SK-N-MC (cell line): Measurements from ENCODE around the gene BNIP3.
"Not testable (repeated sequence)": the region's sequence is repeated elsewhere in the genome, so short reads cannot be mapped to it uniquely, and the experiment has no call there.

ENCODE experiments used
- DNase-seq: peaks from one replicate; pipeline ENCODE4 v3.0.0-alpha.2; 2011; ENCODE audit warnings: low read depth, low spot score
- H3K27ac ChIP-seq: fragments of 200-600 bp; sonication (generic); 2 replicates; pipeline ENCODE4 v1.5.1; 2016; ENCODE audit warnings: mixed run types
- H3K36me3 ChIP-seq: fragments of 200-600 bp; sonication (generic); 2 replicates; pipeline ENCODE4 v1.6.1; 2017; ENCODE audit warnings: antibody characterized with exemption, low read length, mixed read lengths; ENCODE audit not compliant: insufficient read depth
- H3K4me3 ChIP-seq: fragments of 200-600 bp; sonication (generic); 2 replicates; pipeline ENCODE4 v1.5.1; 2016
- H3K9ac ChIP-seq: fragments of 200-600 bp; sonication (generic); 2 replicates; pipeline ENCODE4 v1.8.0; 2017; ENCODE audit warnings: mixed run types, mixed read lengths; ENCODE audit not compliant: insufficient read length
- H3K9me3 ChIP-seq: fragments of 200-600 bp; sonication (generic); 2 replicates; pipeline ENCODE4 v1.6.1; 2017; ENCODE audit warnings: low read depth, mild to moderate bottlenecking, antibody characterized with exemption, low read length, moderate library complexity, mixed read lengths
- EZH2 ChIP-seq: fragments of 200-600 bp; sonication (generic); IDR thresholded peaks from one replicate; pipeline ENCODE4 v1.6.1; 2017; ENCODE audit warnings: antibody characterized with exemption
- FOXP2 ChIP-seq: optimal IDR thresholded peaks from 2 replicates; pipeline ENCODE3; 2011; ENCODE audit warnings: mild to moderate bottlenecking, moderate library complexity; ENCODE audit not compliant: insufficient read depth; ENCODE audit errors: extremely low read length, control extremely low read depth
- POLR2AphosphoS5 ChIP-seq: IDR thresholded peaks from 2 replicates; pipeline ENCODE4 v1.6.1; 2012; ENCODE audit warnings: mild to moderate bottlenecking, low read depth, low read length, borderline replicate concordance

BNIP3 gene

DNA sequence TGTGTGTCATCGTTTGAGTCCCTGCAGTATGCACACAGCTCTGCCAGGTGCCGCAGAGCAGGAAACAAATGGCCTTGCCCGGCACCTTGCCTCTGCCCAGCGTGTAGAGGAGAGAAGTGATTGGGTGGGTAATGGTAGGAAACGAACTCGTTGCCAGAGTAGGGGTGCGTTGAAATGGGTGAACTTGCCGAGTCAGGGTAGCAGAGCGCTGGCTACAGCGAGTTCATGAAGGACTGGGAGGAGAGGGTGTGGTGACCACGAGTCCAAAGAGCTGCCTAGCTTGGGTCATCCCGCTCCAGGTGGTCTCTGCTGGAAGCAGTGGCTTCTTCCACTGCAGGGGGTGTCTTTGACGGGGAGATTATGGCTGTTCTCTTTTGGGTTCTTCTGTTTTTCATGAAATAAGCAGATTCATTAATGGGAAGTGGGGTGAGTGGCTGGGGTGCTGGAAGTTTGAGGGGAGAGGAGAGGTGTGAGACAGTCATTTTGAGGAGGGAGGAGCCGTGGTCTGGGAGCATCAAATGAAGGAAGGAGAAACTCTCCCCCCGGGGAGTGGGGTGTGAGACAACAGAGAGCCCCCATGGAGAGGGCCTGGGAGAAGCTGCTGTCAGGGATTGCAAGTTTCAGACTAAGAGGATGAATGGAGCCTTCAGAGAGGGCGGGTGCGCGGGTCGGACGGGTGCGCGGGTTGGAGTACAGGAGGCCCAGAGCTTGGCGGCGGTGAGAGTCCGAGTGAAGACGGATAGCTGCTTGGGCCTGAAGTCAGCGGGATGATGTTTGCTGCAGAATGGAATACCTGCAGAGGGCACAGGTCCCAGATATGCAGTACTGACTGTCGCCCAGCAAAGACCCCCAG is 54.8 kb downstream of the BNIP3 start:
- no peaks in the 10 kb centered on the region for H3K36me3 ChIP-seq
- DNase-seq, result no peak
- 0 out of 2 replicates have a peak, but pooled peaks cover 3% of the 10 kb centered on the region for H3K9me3 ChIP-seq
- TF ChIP-seq EZH2, result no peak
- no peak overlapping the region for H3K4me3 ChIP-seq
- H3K27ac ChIP-seq, result no peak overlapping the region
- no peak overlapping the region for H3K9ac ChIP-seq

DNA sequence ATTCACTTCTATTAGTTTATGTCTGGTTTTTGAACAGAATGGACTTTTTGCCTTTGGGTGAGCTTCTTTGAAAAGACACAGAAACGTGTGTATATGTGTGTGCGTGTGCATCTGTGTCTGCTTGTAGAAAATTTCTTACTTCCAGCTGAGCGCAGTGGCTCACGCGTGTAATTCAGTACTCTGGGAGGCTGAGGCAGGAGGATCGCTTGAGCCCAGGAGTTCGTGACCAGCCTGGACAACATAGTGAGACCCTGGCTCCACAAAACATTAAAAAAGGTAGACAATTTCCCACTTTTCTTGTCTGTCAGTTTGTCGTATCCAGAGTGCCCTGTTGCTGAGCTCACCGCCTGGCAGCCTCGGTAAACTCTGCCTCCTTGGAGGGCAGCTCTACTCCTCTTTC is 55.5 kb downstream of the BNIP3 start:
- TF ChIP-seq EZH2, result no peak
- DNase-seq, result no peak
- no peak overlapping the region for H3K9ac ChIP-seq
- no peak overlapping the region for H3K4me3 ChIP-seq
- 0 out of 2 replicates have a peak, but pooled peaks cover 3% of the 10 kb centered on the region for H3K9me3 ChIP-seq
- H3K27ac ChIP-seq, result no peak overlapping the region
- no peaks in the 10 kb centered on the region for H3K36me3 ChIP-seq

DNA sequence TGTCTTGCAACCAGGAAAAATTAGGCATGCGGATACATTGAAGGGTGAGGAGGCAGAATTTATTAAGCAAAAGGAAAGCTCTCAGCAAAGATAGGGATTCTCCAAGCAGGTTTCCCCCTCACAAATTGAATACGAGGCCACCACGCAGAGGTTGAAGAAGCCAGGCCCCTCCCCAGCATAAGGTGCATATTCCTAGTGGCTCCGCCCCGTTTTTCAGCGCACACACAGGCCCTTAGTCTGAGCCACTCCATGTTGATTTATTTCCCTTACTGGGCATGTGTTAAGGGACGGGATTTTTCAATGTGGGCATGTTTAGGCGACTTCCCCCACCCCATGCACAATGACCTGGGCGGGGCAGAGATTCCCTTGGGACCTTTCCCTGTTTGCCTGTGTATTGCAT is 56.0 kb downstream of the BNIP3 start:
- Histone ChIP-seq H3K4me3 (no peak overlapping the region), H3K9me3 (0 out of 2 replicates have a peak, but pooled peaks cover 3% of the 10 kb centered on the region), H3K9ac (no peak overlapping the region), H3K36me3 (no peaks in the 10 kb centered on the region), H3K27ac (no peak overlapping the region)
- DNase-seq, result no peak
- no peak for TF ChIP-seq FOXP2
- no peak for TF ChIP-seq POLR2AphosphoS5
- no peak for TF ChIP-seq EZH2

DNA sequence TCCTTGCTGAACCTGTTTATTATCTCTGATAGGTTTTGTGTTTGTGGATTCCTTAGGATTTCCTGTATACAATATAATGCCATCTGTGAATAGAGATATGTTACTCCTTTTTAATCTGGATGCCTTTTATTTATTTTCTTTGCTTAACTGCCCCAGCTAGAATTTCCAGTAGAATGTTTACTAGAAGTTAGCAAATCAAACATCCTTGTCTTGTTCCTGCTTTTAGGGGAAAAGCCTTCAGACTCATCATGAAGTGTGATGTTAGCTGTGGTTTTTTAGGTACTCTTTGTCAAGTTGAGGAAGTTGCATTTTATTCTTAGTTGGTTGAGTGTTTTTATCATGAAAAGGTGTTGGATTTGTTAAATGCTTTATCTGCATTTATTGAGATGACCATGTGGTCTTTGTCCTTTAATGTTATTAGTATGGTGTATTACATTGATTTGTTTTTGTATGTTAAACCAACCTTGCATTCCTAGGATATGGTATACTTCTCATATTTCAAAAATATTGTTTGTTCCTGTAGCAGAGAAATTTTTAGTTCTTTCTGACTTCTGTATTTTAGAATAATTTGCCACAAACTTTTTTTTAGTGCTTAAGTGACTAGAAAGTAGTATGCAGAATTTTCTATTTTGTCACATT is 56.6 kb downstream of the BNIP3 start:
- no peak for DNase-seq
- Histone ChIP-seq H3K9me3 (0 out of 2 replicates have a peak, but pooled peaks cover 3% of the 10 kb centered on the region), H3K27ac (no peak overlapping the region), H3K9ac (no peak overlapping the region), H3K36me3 (no peaks in the 10 kb centered on the region), H3K4me3 (no peak overlapping the region)
- TF ChIP-seq EZH2 (no peak), FOXP2 (no peak), POLR2AphosphoS5 (no peak)

GRCh38 chr10:131923038-131923756 is 58.5 kb downstream of the BNIP3 start:
- no peak for TF ChIP-seq POLR2AphosphoS5
- TF ChIP-seq EZH2, result no peak
- no peak for TF ChIP-seq FOXP2
- H3K36me3 ChIP-seq, result no peaks in the 10 kb centered on the region
- no peak overlapping the region for H3K9ac ChIP-seq
- 0 out of 2 replicates have a peak, but pooled peaks cover 3% of the 10 kb centered on the region for H3K9me3 ChIP-seq
- no peak overlapping the region for H3K27ac ChIP-seq
- no peak for DNase-seq
- H3K4me3 ChIP-seq, result no peak overlapping the region

DNA sequence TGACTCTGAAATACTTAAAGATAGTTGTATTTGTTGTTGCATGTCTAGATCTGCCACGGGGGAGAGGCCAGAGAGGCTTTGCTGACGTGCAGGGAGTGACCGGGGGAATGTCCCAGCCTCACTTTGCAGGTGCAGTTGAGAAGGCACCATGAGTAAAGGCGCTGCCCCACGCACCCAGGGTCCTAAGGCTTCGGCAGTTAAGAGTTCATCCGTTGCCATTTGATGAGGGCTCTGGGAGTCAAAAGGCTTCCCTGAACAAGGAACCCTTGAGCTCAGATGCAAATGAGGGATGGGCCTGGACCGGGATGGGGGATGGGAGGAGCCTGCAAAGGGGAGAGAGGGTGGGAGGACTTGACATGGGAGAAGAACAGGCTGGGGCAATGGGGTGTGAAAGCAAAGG is 60.5 kb downstream of the BNIP3 start:
- Histone ChIP-seq H3K9me3 (0 out of 2 replicates have a peak, but pooled peaks cover 3% of the 10 kb centered on the region), H3K27ac (no peak overlapping the region), H3K36me3 (no peaks in the 10 kb centered on the region), H3K4me3 (no peak overlapping the region), H3K9ac (no peak overlapping the region)
- DNase-seq, result no peak
- TF ChIP-seq EZH2, result no peak
- TF ChIP-seq FOXP2, result no peak
- TF ChIP-seq POLR2AphosphoS5, result no peak

GRCh38 chr10:131920693-131921092 is 61.0 kb downstream of the BNIP3 start:
- no peak for DNase-seq
- Histone ChIP-seq H3K9me3 (0 out of 2 replicates have a peak, but pooled peaks cover 3% of the 10 kb centered on the region), H3K9ac (no peak overlapping the region), H3K4me3 (no peak overlapping the region), H3K36me3 (no peaks in the 10 kb centered on the region), H3K27ac (no peak overlapping the region)
- TF ChIP-seq FOXP2 (no peak), EZH2 (no peak), POLR2AphosphoS5 (no peak)

DNA sequence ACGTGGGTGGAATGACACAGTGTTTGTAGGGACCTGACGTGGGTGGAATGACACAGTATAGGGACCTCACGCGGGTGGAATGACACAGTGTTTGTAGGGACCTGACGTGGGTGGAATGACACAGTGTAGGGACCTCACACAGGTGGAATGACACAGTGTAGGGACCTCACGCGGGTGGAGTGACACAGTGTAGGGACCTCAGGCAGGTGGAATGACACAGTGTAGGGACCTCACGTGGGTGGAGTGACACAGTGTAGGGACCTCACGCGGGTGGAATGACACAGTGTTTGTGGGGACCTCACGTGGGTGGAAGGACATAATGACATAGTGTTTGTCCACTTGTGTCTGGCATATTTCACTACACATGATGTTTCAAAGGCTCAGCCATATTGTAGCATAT is 61.6 kb downstream of the BNIP3 start:
- TF ChIP-seq FOXP2 (no peak), EZH2 (no peak), POLR2AphosphoS5 (no peak)
- H3K36me3 ChIP-seq, result no peaks in the 10 kb centered on the region
- no peak overlapping the region for H3K27ac ChIP-seq
- H3K9ac ChIP-seq, result no peak overlapping the region
- H3K4me3 ChIP-seq, result no peak overlapping the region
- H3K9me3 ChIP-seq, result 0 out of 2 replicates have a peak, but pooled peaks cover 3% of the 10 kb centered on the region
- DNase-seq, result no peak

DNA sequence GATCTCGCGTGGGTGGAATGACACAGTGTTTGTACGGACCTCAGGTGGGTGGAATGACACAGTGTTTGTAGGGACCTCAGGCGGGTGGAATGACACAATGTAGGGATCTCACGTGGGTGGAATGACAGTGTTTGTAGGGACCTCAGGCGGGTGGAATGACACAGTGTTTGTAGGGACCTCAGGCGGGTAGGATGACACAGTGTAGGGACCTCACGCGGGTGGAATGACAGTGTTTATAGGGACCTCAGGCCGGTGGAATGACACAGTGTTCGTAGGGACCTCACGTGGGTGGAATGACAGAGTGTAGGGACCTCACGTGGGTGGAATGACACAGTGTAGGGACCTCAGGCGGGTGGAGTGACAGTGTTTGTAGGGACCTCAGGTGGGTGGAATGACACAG is 62.3 kb downstream of the BNIP3 start:
- H3K27ac ChIP-seq, DNase-seq, H3K9ac ChIP-seq, H3K9me3 ChIP-seq, H3K36me3 ChIP-seq, H3K4me3 ChIP-seq: not testable (repeated sequence)
